ENCODE data around the gene OSBPL2.

DNA sequence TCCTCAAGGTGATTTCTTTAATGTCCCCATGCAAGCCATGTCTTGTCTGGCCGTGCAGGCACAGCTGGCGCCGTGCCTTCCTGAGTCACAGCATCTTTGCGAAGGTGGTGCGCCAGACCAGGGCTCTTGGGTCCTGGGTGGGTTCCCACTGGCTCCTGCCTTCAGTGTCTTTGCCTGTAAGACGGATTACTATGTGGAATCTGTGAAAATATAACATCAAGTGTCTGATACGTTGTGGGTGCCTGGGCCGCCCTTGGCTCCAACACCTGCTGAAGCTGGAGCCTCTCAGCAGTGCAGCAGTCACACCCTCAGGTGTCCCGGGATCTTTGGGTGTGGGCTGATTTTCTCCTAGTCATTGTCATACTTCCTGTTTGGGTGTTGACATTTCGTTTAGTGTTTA, 3.2 kb downstream of the OSBPL2 start:
- TF ChIP-seq, protein P1, sequence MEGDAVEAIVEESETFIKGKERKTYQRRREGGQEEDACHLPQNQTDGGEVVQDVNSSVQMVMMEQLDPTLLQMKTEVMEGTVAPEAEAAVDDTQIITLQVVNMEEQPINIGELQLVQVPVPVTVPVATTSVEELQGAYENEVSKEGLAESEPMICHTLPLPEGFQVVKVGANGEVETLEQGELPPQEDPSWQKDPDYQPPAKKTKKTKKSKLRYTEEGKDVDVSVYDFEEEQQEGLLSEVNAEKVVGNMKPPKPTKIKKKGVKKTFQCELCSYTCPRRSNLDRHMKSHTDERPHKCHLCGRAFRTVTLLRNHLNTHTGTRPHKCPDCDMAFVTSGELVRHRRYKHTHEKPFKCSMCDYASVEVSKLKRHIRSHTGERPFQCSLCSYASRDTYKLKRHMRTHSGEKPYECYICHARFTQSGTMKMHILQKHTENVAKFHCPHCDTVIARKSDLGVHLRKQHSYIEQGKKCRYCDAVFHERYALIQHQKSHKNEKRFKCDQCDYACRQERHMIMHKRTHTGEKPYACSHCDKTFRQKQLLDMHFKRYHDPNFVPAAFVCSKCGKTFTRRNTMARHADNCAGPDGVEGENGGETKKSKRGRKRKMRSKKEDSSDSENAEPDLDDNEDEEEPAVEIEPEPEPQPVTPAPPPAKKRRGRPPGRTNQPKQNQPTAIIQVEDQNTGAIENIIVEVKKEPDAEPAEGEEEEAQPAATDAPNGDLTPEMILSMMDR (IDR thresholded peaks at IDR 0.05 in 8 of 11, conservative IDR thresholded peaks at IDR 0.05 in 3 of 11) = no peak
- TF ChIP-seq POLR2AphosphoS5 (IDR thresholded peaks at IDR 0.05) (peak in 1 of 3 donors; percentile 13), POLR2A (IDR thresholded peaks at IDR 0.05) (no peak)

Data from spleen (tissue), 7 donors.